Stimulated activated CD8-positive, alpha-beta memory T cell treated with anti-CD3 and anti-CD28 coated beads, Interleukin-2, amount 100 ng/mL, for 1 hour (primary cell): ENCODE data around the gene SMYD1.

ENCODE experiments used
- DNase-seq, 2 donors: peaks; one replicate each; pipeline ENCODE4 v3.0.0-alpha.2; 2020; ENCODE audit warnings: low read depth in 2 of 2

Gene SMYD1

GRCh38 chr2:88122141-88122884 is 54.7 kb downstream of the SMYD1 start:
- DNase-seq = no peak

- no peak for DNase-seq
These were observed 55.7 kb downstream of the SMYD1 start for GRCh38 chr2:88123164-88123974.

- no peak for DNase-seq
These were observed 56.6 kb downstream of the SMYD1 start for GRCh38 chr2:88123975-88124917.

- no peak for DNase-seq
These were observed 57.8 kb downstream of the SMYD1 start for GRCh38 chr2:88125344-88125923.

- DNase-seq = no peak
These were observed 58.5 kb downstream of the SMYD1 start for GRCh38 chr2:88125924-88126771.

- no peak for DNase-seq
These were observed 59.4 kb downstream of the SMYD1 start for GRCh38 chr2:88126772-88127637.

- no peak for DNase-seq
These were observed 59.9 kb downstream of the SMYD1 start for GRCh38 chr2:88127638-88127887.

GRCh38 chr2:88127888-88128653 is 60.4 kb downstream of the SMYD1 start, which contains the start of gene FABP1:
TSS of gene FABP1 (minus strand) at chr2:88128062. CDS start at chr2:88128017, 45 bp downstream.
- no peak for DNase-seq

GRCh38 chr2:88128654-88129312 is 61.2 kb downstream of the SMYD1 start:
- DNase-seq = no peak

GRCh38 chr2:88129313-88129959 is 61.8 kb downstream of the SMYD1 start:
- DNase-seq = no peak

- DNase-seq = no peak
These were observed 63.8 kb downstream of the SMYD1 start for GRCh38 chr2:88131201-88131998.

GRCh38 chr2:88131999-88132368 is 64.4 kb downstream of the SMYD1 start:
- no peak for DNase-seq

- DNase-seq = no peak
These were observed 66.2 kb downstream of the SMYD1 start for GRCh38 chr2:88133875-88134274.

GRCh38 chr2:88136817-88137216 is 69.2 kb downstream of the SMYD1 start:
- DNase-seq = no peak

- no peak for DNase-seq
These were observed 70.2 kb downstream of the SMYD1 start for GRCh38 chr2:88137833-88138232.

GRCh38 chr2:88139203-88139702 is 71.6 kb downstream of the SMYD1 start:
- DNase-seq = no peak

- no peak for DNase-seq
These were observed 72.2 kb downstream of the SMYD1 start for GRCh38 chr2:88139804-88140203.
